IMR-90 (cell line): Measurements from ENCODE around the gene IQUB. TPM values are rescaled to one million over a fixed set of nuclear protein-coding genes. Genes with fewer than 3 reads are reported as not detected.

Experiments used
- ATAC-seq: fragments of 200-7000 bp; cut with Tn5 transposase; 2 replicates; pipeline ENCODE4 v1.9.1; 2020; ENCODE audit warnings: low read depth, mild to moderate bottlenecking, moderate library complexity
- BruUV-seq: library from RNA; stranded (reverse); fragments of 400-500 nt; replicated peaks from 2 replicates; lab custom pipeline; 2021; lab: Mats Ljungman, UMichigan
- CTCF ChIA-PET: fragments of 300-600 bp; formaldehyde crosslinking; extraction: SDS; loops from one replicate; lab custom pipeline; 2021; ENCODE audit warnings: antibody characterized with exemption; lab: Yijun Ruan, JAX
- POLR2A ChIA-PET: fragments of 300-600 bp; sonication (Branson Sonifier 250); formaldehyde crosslinking; loops from one replicate; lab custom pipeline; 2022; ENCODE audit warnings: antibody characterized with exemption; ENCODE audit not compliant: unreplicated experiment; lab: Charles Lee
- DNase-seq: peaks from one replicate; pipeline ENCODE4 v3.0.0; 2013
- H2AFZ ChIP-seq: replicated peaks from 2 replicates; pipeline ENCODE3; 2013; ENCODE audit warnings: low read length, mild to moderate bottlenecking; ENCODE audit not compliant: poor library complexity
- H2AK5ac ChIP-seq: 2 replicates; pipeline ENCODE4 v1.6.1; 2013; ENCODE audit warnings: low read depth, low read length, inconsistent platforms
- H2AK9ac ChIP-seq: replicated peaks from 2 replicates; pipeline ENCODE3; 2013; ENCODE audit warnings: mild to moderate bottlenecking, low read depth, low read length, moderate library complexity; ENCODE audit not compliant: poor library complexity
- H2BK120ac ChIP-seq: 2 replicates; pipeline ENCODE4 v1.6.1; 2013; ENCODE audit warnings: low read depth, low read length, inconsistent platforms
- H2BK15ac ChIP-seq: 3 replicates; pipeline ENCODE4 v1.6.1; 2013; ENCODE audit warnings: low read depth, low read length, inconsistent platforms
- H2BK20ac ChIP-seq: 2 replicates; pipeline ENCODE4 v1.6.1; 2013; ENCODE audit warnings: low read depth, mild to moderate bottlenecking, inconsistent platforms, low read length, moderate library complexity
- H2BK5ac ChIP-seq: 2 replicates; pipeline ENCODE4 v1.6.1; 2013; ENCODE audit warnings: mild to moderate bottlenecking, low read depth, low read length, inconsistent platforms; ENCODE audit not compliant: poor library complexity, severe bottlenecking
- H3K14ac ChIP-seq: replicated peaks from 2 replicates; pipeline ENCODE4 v1.6.1; 2013; ENCODE audit warnings: low read depth, low read length, inconsistent platforms
- H3K18ac ChIP-seq: 2 replicates; pipeline ENCODE4 v1.6.1; 2013; ENCODE audit warnings: low read depth, low read length, control low read depth
- H3K23ac ChIP-seq: 2 replicates; pipeline ENCODE4 v1.6.1; 2013; ENCODE audit warnings: low read depth, low read length, inconsistent platforms
- H3K27ac ChIP-seq: 2 replicates; pipeline ENCODE4 v1.5.1; 2013; ENCODE audit warnings: mild to moderate bottlenecking, control low read depth, low read length; ENCODE audit not compliant: insufficient read depth
- H3K27me3 ChIP-seq: 2 replicates; pipeline ENCODE4 v1.6.1; 2013; ENCODE audit warnings: low read length; ENCODE audit not compliant: control insufficient read depth, insufficient read depth
- H3K36me3 ChIP-seq: 2 replicates; pipeline ENCODE4 v1.6.1; 2013; ENCODE audit warnings: low read length, mixed read lengths; ENCODE audit not compliant: control insufficient read depth, insufficient read depth
- H3K4ac ChIP-seq: 2 replicates; pipeline ENCODE4 v1.6.1; 2013; ENCODE audit warnings: low read depth, low read length, inconsistent platforms
- H3K4me1 ChIP-seq: 2 replicates; pipeline ENCODE4 v1.6.1; 2013; ENCODE audit warnings: low read length, mixed read lengths; ENCODE audit not compliant: control insufficient read depth, insufficient read depth
- H3K4me2 ChIP-seq: 2 replicates; pipeline ENCODE4 v1.6.1; 2013; ENCODE audit warnings: low read depth, mild to moderate bottlenecking, control low read depth, low read length, moderate library complexity
- H3K4me3 ChIP-seq: 2 replicates; pipeline ENCODE4 v1.5.1; 2013; ENCODE audit warnings: low read depth, mild to moderate bottlenecking, control low read depth, low read length, moderate library complexity; ENCODE audit not compliant: insufficient read depth
- H3K56ac ChIP-seq: 2 replicates; pipeline ENCODE4 v1.6.1; 2013; ENCODE audit warnings: low read length, inconsistent platforms; ENCODE audit not compliant: insufficient read depth; ENCODE audit errors: extremely low read depth
- H3K79me1 ChIP-seq, 2 experiments: 2 replicates each; pipeline ENCODE4 v1.6.1; 2013; ENCODE audit warnings: low read length in 2 of 2, inconsistent platforms in 1 of 2, low read depth in 1 of 2
- H3K9ac ChIP-seq: 2 replicates; pipeline ENCODE4 v1.6.1; 2013; ENCODE audit warnings: low read depth, low read length, control low read depth
- H3K9me1 ChIP-seq: 2 replicates; pipeline ENCODE4 v1.6.1; 2013; ENCODE audit warnings: low read length, inconsistent platforms; ENCODE audit not compliant: insufficient read depth
- H3K9me3 ChIP-seq: 2 replicates; pipeline ENCODE4 v1.6.1; 2013; ENCODE audit warnings: low read length; ENCODE audit not compliant: control insufficient read depth, insufficient read depth
- H4K20me1 ChIP-seq: 2 replicates; pipeline ENCODE4 v1.6.1; 2013; ENCODE audit warnings: low read length, inconsistent platforms; ENCODE audit not compliant: insufficient read depth
- H4K5ac ChIP-seq: 2 replicates; pipeline ENCODE4 v1.6.1; 2013; ENCODE audit warnings: mild to moderate bottlenecking, low read depth, low read length, control low read depth
- H4K8ac ChIP-seq, 2 experiments: 2 replicates each; pipeline ENCODE4 v1.6.1; 2013; ENCODE audit warnings: low read depth in 2 of 2, low read length in 2 of 2, control low read depth in 1 of 2, inconsistent platforms in 1 of 2
- H4K91ac ChIP-seq: 2 replicates; pipeline ENCODE4 v1.6.1; 2013; ENCODE audit warnings: low read depth, low read length, inconsistent platforms; ENCODE audit not compliant: insufficient read depth
- BHLHE40 ChIP-seq: fragments of 150-350 bp; IDR thresholded peaks from 2 replicates; pipeline ENCODE4 v1.6.1; 2016; ENCODE audit warnings: mild to moderate bottlenecking, low read depth, low read length
- CEBPB ChIP-seq: IDR thresholded peaks from 2 replicates; pipeline ENCODE4 v1.6.1; 2012; ENCODE audit warnings: low read depth, low read length, improper control_type of control experiment
- CHD1 ChIP-seq: IDR thresholded peaks from 2 replicates; pipeline ENCODE4 v1.6.1; 2012; ENCODE audit warnings: low read depth, low read length, improper control_type of control experiment
- CTCF ChIP-seq: conservative IDR thresholded peaks from 2 replicates; pipeline ENCODE4 v1.5.1; 2012; ENCODE audit warnings: mild to moderate bottlenecking, low read depth, low read length, improper control_type of control experiment
- MAFK ChIP-seq: IDR thresholded peaks from 2 replicates; pipeline ENCODE4 v1.6.1; 2012; ENCODE audit warnings: low read depth, low read length, improper control_type of control experiment
- MXI1 ChIP-seq: IDR thresholded peaks from 2 replicates; pipeline ENCODE4 v1.6.1; 2012; ENCODE audit warnings: low read depth, mild to moderate bottlenecking, low read length, moderate library complexity, borderline replicate concordance
- NFE2L2 ChIP-seq: fragments of 150-350 bp; IDR thresholded peaks from 2 replicates; pipeline ENCODE4 v1.6.1; 2016; ENCODE audit warnings: low read depth, mild to moderate bottlenecking, low read length
- POLR2A ChIP-seq: IDR thresholded peaks from 2 replicates; pipeline ENCODE4 v1.6.1; 2012; ENCODE audit warnings: mild to moderate bottlenecking, low read depth, low read length
- RAD21 ChIP-seq: IDR thresholded peaks from 2 replicates; pipeline ENCODE4 v1.6.1; 2012; ENCODE audit warnings: low read length, improper control_type of control experiment
- RCOR1 ChIP-seq: IDR thresholded peaks from 2 replicates; pipeline ENCODE4 v1.6.1; 2012; ENCODE audit warnings: mild to moderate bottlenecking, low read length, improper control_type of control experiment; ENCODE audit not compliant: insufficient replicate concordance
- RFX5 ChIP-seq: IDR thresholded peaks from 2 replicates; pipeline ENCODE4 v1.8.0; 2012; ENCODE audit warnings: low read depth, mild to moderate bottlenecking, low read length, moderate library complexity
- SMC3 ChIP-seq: fragments of 150-350 bp; IDR thresholded peaks from 2 replicates; pipeline ENCODE4 v1.6.1; 2016; ENCODE audit warnings: low read depth, mild to moderate bottlenecking, antibody characterized with exemption, low read length, moderate library complexity
- USF2 ChIP-seq: fragments of 150-350 bp; IDR thresholded peaks from 2 replicates; pipeline ENCODE4 v1.6.1; 2017; ENCODE audit warnings: mild to moderate bottlenecking, antibody characterized with exemption, low read length, low read depth
- WGBS, 2 experiments: methylation state at CpG; one replicate each; pipeline versions ENCODE4 v1.1.5 to v1.1.7; 2013; ENCODE audit warnings: missing lambda C conversion rate in 2 of 2; ENCODE audit not compliant: insufficient read length in 1 of 2; ENCODE audit errors: extremely low coverage in 2 of 2; 5-methylcytosine and 5-hydroxymethylcytosine counted together
- dilution Hi-C: fragments of 300-500 bp; cut with HindIII; formaldehyde crosslinking; loops from one replicate; pipeline ENCODE4 v1.14.3; 2018; ENCODE audit warnings: low sequenced_read_pairs; ENCODE audit not compliant: unreplicated experiment
- in situ Hi-C: fragments of 300-500 bp; cut with MboI; formaldehyde crosslinking; loops from 3 replicates; pipeline ENCODE4 v1.14.3; 2019; ENCODE audit warnings: low sequenced_read_pairs, inconsistent platforms, mixed read lengths
- intact Hi-C: fragments of 100-400 bp; cut with micrococcal nuclease; formaldehyde crosslinking; loops from 2 replicates; pipeline ENCODE4 v1.10.0; 2022
- polyA plus RNA-seq, 3 experiments: library from polyadenylated mRNA; depleted of rRNA; stranded (reverse); fragments of >200 nt; gene quantifications; 2 replicates each; pipeline ENCODE4 v1.2.3, GENCODE V29; 2012; ENCODE audit warnings: low replicate concordance in 1 of 3
- total RNA-seq: library from RNA; depleted of rRNA; stranded (reverse); fragments of >200 nt; gene quantifications from 2 replicates; pipeline ENCODE4 v1.2.3, GENCODE V29; 2012

The IQUB gene
- total and polyA plus RNA-seq, 2 of the 4 experiments (the other 2 are of a cell fraction) = 0.05 to 0.18 TPM

GRCh38 chr7:123580406-123581161, 46.2 kb upstream of the IQUB start:
- H3K4me2 ChIP-seq = peak overlapping the region; percentile 28; the same call in 1 of the 2 replicates
- H2BK5ac ChIP-seq = no peak overlapping the region
- H4K5ac ChIP-seq = no peak overlapping the region
- TF ChIP-seq POLR2A = no peak
- no peak for TF ChIP-seq CEBPB
- no peak for TF ChIP-seq NFE2L2
- no peak for TF ChIP-seq MXI1
- TF ChIP-seq BHLHE40 = no peak
- TF ChIP-seq CTCF = peak; percentile 60
- TF ChIP-seq CHD1 = no peak
- TF ChIP-seq RAD21 = peak; percentile 63
- no peak for TF ChIP-seq MAFK
- no peak for TF ChIP-seq RCOR1
- TF ChIP-seq RFX5 = no peak
- TF ChIP-seq SMC3 = peak; percentile 30
- TF ChIP-seq USF2 = no peak
- in situ Hi-C loops (no loop called here), intact Hi-C loops (loop anchor here (1.0 to 2.0 kb wide), 3 partner anchors 54 to 285 kb away; no protein-coding TSS in a partner anchor), dilution Hi-C loops (no loop called here)
- no peak overlapping the region for H3K4me3 ChIP-seq
- ATAC-seq = peak; percentile 92
- ChIA-PET CTCF (interaction anchor here (0.6 to 1.3 kb wide), 8 partner anchors 10 to 256 kb away, joined by 3 to 5 read pairs (median 3); no protein-coding TSS in a partner anchor), POLR2A (no interaction called here)
- H3K9ac ChIP-seq = no peak overlapping the region
- H3K9me1 ChIP-seq = no peaks in the 10 kb centered on the region
- H3K14ac ChIP-seq = no peak overlapping the region
- no peaks in the 10 kb centered on the region for H3K9me3 ChIP-seq
- H4K8ac ChIP-seq = no peak overlapping the region
- no TSS peak for BruUV-seq
- no peak overlapping the region for H2BK20ac ChIP-seq
- no peak overlapping the region for H2BK120ac ChIP-seq
- no peak overlapping the region for H3K27ac ChIP-seq
- H4K91ac ChIP-seq = no peak overlapping the region
- no peak overlapping the region for H3K18ac ChIP-seq
- H3K79me1 ChIP-seq = no peaks in the 10 kb centered on the region
- H3K23ac ChIP-seq = no peak overlapping the region
- no peak overlapping the region for H2AK9ac ChIP-seq
- H3K56ac ChIP-seq = no peak overlapping the region
- no CpG with 5 or more reads among the region's 8 CpGs for WGBS, 2 experiments
- DNase-seq = peak; percentile 42
- H2AFZ ChIP-seq = no peak overlapping the region
- H3K4me1 ChIP-seq = no peaks in the 10 kb centered on the region
- H3K36me3 ChIP-seq = no peaks in the 10 kb centered on the region
- H2BK15ac ChIP-seq = no peak overlapping the region
- H2AK5ac ChIP-seq = no peak overlapping the region
- no peaks in the 10 kb centered on the region; the same call in none of the 2 replicates for H3K27me3 ChIP-seq
- no peak overlapping the region for H3K4ac ChIP-seq
- H4K20me1 ChIP-seq = no peaks in the 10 kb centered on the region
